CD4-positive, alpha-beta T cell treated with Interleukin-15 for 1 hour (primary cell): ENCODE data around the gene PEX5L.
"Not testable (repeated sequence)": the region's sequence is repeated elsewhere in the genome, so short reads cannot be mapped to it uniquely, and the experiment has no call there.

Experiments
- DNase-seq: peaks from one replicate; pipeline ENCODE4 v3.0.0-alpha.2; 2020

Gene PEX5L

DNA sequence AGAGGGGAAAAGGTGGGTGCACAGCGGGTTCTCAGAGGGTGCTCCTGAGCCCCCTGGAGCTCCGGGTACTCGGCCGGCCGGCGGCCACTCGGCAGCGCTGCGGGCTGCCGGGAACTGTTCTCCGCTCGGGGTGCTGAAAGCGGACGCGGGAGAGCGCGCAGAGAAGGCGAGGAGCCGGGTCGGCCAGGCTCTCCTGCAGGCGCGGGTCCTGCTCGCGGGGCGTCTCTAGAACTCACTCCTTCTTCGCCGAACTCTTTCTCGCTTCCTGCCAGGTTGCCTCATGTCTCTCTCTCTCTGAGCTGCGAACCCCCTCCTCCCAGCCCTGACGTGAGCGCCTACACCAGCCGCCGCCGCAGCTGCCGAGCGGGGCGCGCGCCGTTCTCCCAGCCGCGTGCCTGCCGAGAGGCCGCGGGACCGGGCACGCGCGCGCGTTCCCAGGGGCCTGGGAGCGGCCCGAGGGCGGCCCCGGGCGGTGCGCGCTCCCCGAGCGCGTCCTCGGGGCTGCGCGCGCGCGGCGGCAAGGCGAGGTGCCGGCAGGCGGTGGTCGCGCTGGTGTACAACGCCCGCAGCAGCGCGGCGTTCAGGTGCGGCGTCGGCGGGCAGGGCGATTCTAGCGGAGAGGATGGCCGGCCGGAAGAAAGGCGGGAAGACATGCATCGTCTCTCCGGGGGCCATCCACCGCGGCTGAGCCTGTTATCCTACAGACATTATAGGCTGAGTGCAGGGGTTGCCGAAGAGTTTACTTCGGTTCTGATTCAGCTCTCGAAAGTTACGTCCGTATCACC lies at the start of gene PEX5L:
TSS of gene PEX5L (minus strand) at position 267 of the 785 bp plus-strand sequence. CDS start 338 bp downstream, outside the sequence.
- DNase-seq, result no peak

GRCh38 chr3:180085122-180085710 lies 48.5 kb upstream of the PEX5L start:
- DNase-seq, result no peak

DNA sequence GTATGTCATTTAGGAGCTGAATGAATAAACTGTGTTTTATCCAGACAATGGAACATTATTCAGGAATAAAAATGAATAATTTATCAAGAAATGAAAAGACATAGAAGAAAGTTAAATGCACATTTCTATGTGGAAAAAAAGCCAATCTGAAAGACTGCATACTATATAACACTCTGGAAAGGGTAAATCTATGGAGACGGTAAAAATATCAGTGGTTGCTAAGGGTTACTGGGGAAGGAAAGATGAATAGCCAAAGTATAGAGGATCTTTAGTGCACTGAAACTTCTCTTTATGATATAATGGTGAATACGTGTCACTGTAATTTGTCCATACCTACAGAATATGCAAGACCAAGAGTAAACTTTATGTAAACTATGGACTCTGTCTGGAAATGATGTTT lies 46.0 kb upstream of the PEX5L start:
- no peak for DNase-seq

DNA sequence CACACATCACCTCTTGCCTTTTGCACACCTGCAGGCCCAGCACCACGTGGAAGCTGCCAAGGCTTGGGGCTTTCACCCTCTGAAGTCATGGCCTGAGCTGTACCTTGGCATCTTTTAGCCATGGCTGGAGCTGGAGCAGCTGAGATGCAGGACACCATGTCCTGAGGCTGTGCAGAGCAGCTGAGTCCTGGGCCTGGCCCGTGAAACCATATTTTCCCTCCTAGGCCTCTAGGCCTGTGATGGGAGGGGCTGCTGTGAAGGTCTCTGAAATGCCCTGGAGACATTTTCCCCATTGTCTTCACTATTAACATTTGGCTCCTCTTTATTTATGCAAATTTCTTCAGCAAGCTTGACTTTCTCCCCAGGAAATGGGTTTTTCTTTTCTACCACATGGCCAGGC lies 41.9 kb upstream of the PEX5L start:
- DNase-seq, result no peak

GRCh38 chr3:180073561-180073960 lies 36.8 kb upstream of the PEX5L start:
- no peak for DNase-seq

GRCh38 chr3:180072786-180073185 lies 36.0 kb upstream of the PEX5L start:
- DNase-seq, result no peak

DNA sequence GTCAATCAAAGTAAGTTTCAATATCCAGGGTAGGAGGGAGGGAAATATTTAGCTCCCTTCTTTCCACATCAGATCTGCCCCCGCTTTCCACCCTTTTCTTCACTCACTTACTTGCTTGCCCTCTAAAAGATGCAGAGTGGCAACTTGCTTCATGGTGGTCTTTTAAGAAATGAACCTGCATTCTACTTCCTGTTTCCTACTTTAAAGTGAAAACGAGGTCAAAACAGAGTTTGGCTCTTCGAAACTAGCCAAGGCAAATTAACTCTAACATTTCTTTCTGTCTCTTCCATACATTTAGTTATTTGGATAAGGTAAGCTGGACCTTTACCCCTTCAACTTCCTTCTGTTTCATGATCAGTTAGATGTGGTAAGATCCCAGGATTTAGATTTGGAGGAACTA lies 34.2 kb upstream of the PEX5L start:
- no peak for DNase-seq

DNA sequence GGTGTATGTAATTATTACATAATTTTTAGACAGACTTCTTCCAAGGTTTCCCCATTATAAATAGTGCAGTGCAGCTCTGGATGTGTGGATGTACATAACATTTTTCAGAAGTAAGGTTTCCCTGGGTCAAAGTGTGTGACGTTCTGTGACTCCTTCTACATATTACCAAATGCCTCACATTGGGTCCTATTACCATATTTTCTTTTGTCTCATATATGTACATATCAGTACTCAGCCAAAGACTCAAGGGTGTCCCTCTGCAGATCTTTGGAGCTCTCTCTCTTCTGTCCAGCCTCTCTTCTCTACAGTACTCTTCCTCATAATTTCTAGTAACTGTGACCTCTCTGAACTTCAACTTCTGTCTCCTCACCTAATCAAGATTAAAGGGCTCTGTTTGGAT lies 31.3 kb upstream of the PEX5L start:
- no peak for DNase-seq

GRCh38 chr3:180066598-180066997 lies 29.9 kb upstream of the PEX5L start:
- DNase-seq, result no peak

- no peak for DNase-seq
Observed at GRCh38 chr3:180063783-180064182, 27.0 kb upstream of the PEX5L start.

GRCh38 chr3:180062771-180063170 lies 26.0 kb upstream of the PEX5L start:
- DNase-seq, result no peak

GRCh38 chr3:180059356-180059755 lies 22.6 kb upstream of the PEX5L start:
- DNase-seq, result no peak

DNA sequence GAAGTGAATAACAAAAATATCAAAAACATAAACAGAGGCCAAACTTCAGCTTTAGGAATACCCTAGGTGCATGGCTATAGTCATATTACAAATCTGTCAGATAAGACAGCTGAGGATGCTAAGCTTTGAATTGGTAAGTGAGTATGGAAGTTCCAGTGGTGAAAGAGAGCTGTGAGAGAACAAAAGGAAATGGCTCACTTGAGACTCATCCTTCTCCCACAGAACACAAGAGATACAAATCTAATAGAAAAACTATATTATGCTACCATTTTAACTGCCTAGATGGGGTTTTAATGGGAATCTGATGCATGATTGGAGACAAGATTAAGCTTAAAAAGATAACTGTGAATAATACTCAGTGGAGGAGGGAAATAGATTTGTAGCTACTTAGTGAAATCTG lies 21.5 kb upstream of the PEX5L start:
- DNase-seq, result no peak

- not testable (repeated sequence) for DNase-seq
Observed at GRCh38 chr3:180055656-180056055, 18.9 kb upstream of the PEX5L start.

- no peak for DNase-seq
Observed at GRCh38 chr3:180049391-180049790, 12.7 kb upstream of the PEX5L start.

GRCh38 chr3:180048840-180049239 lies 12.1 kb upstream of the PEX5L start:
- DNase-seq, result no peak

- no peak for DNase-seq
Observed at GRCh38 chr3:180048103-180048502, 11.4 kb upstream of the PEX5L start.

- no peak for DNase-seq
Observed at GRCh38 chr3:180040966-180041365, 4.2 kb upstream of the PEX5L start.

GRCh38 chr3:180036092-180036670 lies 556 bp downstream of the PEX5L start:
- DNase-seq, result no peak

GRCh38 chr3:180026997-180027396 lies 9.7 kb downstream of the PEX5L start:
- no peak for DNase-seq

DNA sequence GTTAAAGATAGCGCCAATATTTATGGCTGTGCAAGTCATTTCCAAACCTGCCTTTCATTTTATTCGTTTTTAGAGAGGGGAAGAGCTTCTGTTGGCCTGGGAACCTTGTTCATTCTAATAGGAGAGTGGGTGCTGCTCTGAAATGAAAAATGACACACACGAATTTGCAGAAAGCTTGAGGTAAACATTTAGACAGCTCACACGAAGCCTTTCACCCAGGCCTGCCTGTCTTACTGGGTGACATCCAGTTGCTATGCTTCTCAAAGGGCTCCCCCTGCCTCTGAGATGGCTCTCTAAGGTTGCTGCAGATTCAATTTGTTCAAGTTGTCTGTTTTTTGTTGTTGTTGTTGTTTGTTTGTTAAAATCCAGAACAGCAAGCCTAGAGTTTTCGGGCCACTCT lies 18.2 kb downstream of the PEX5L start:
- no peak for DNase-seq

DNA sequence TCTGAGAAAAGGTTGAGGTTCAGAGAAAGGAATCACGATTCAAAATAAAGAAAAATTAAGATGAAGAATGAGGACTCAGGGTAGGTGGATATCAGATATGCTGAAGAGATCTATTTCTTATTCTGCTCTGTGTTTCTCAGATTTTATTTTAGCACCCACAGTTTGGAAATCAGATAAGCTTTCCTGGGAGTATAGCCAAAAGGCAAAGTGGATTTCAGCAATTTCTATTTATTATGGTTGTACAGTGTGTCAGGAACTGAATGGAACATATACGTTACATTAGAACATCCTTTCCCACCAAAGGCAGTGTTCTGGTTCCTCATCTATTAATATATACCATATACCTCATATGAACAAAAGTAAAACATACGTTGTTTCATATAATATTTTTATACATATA lies 18.9 kb downstream of the PEX5L start:
- DNase-seq, result no peak

DNA sequence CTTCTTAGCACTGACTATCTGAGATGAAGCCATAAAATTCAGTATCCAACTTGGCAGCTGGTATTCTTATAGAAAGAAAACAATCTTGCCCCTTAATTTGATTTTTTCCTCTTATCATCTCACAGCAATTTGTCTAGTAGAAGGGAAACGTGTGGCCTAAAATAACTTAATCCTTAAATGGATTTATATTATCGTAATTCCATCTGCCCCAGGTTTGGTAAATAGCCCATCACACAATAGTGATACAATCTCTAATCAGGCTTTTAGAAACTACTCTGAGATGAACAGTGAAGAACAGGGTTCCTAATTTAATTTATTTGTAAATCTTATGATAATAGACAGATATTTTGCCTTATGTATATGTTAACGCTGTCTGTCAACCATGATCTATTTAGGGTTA lies 24.8 kb downstream of the PEX5L start:
- DNase-seq, result no peak

DNA sequence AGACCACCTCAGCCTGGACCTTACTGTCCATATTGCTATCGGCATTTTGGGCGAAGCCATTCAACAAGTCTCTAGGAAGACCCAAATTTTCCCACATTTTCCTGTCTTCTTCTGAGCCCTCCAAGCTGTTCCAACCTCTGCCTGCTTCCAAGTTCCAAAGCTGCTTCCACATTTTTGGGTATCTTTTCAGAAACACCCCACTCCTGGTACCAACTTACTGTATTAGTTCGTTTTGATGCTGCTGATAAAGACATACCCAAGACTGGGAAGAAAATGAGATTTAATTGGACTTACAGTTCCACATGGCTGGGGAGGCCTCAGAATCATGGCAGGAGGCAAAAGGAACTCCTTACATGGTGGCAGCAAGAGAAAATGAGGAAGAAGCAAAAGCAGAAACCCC lies 28.4 kb downstream of the PEX5L start:
- DNase-seq, result not testable (repeated sequence)
